Immature natural killer cell (primary cell): ENCODE measurements around the gene ETV6. TPM values are rescaled to one million over a fixed set of nuclear protein-coding genes. Genes with fewer than 3 reads are reported as not detected.
A peak's percentile ranks its signal among the peaks of the same experiment; 100 is the strongest.
"Not testable (repeated sequence)": the region's sequence is repeated elsewhere in the genome, so short reads cannot be mapped to it uniquely, and the experiment has no call there.

Source experiments
- DNase-seq, 3 donors: peaks; one replicate each; pipeline ENCODE4 v3.0.0; 2022; ENCODE audit warnings: mixed read lengths in 1 of 3
- H3K27ac Mint-ChIP-seq, 6 donors: one replicate each; pipeline ENCODE4 v1.8.0; 2020; ENCODE audit warnings: mixed read lengths in 6 of 6, mild to moderate bottlenecking in 5 of 6, inconsistent platforms in 4 of 6, moderate library complexity in 3 of 6
- H3K27me3 Mint-ChIP-seq, 3 donors: one replicate each; pipeline ENCODE4 v1.8.0; 2020 to 2021; ENCODE audit warnings: low read depth in 3 of 3, mild to moderate bottlenecking in 3 of 3, mixed read lengths in 3 of 3, moderate library complexity in 3 of 3, inconsistent platforms in 1 of 3
- H3K36me3 Mint-ChIP-seq, 3 donors: one replicate each; pipeline ENCODE4 v1.8.0; 2020; ENCODE audit warnings: mixed read lengths in 3 of 3, inconsistent platforms in 2 of 3, mild to moderate bottlenecking in 2 of 3
- H3K4me1 Mint-ChIP-seq, 2 donors: one replicate each; pipeline ENCODE4 v1.8.0; 2020; ENCODE audit warnings: inconsistent platforms in 2 of 2, mild to moderate bottlenecking in 2 of 2, mixed read lengths in 2 of 2, moderate library complexity in 1 of 2
- H3K4me3 Mint-ChIP-seq, 5 donors: one replicate each; pipeline ENCODE4 v1.8.0; 2020; ENCODE audit warnings: mild to moderate bottlenecking in 5 of 5, mixed read lengths in 5 of 5, inconsistent platforms in 3 of 5, moderate library complexity in 3 of 5
- H3K9me3 Mint-ChIP-seq, 6 donors: one replicate each; pipeline ENCODE4 v1.8.0; 2020; ENCODE audit warnings: mild to moderate bottlenecking in 6 of 6, mixed read lengths in 6 of 6, inconsistent platforms in 4 of 6, moderate library complexity in 3 of 6
- polyA plus RNA-seq, 3 donors: library from polyadenylated mRNA; unstranded; fragments of 300-500 nt; fragmentation: Illumina TruSeq; gene quantifications; one replicate each; pipeline ENCODE4 v1.2.3, GENCODE V29; 2021

Gene ETV6
- polyA plus RNA-seq, 3 donors from 2014 or later, result 3.0 to 5.4 (median 3.2) TPM

DNA sequence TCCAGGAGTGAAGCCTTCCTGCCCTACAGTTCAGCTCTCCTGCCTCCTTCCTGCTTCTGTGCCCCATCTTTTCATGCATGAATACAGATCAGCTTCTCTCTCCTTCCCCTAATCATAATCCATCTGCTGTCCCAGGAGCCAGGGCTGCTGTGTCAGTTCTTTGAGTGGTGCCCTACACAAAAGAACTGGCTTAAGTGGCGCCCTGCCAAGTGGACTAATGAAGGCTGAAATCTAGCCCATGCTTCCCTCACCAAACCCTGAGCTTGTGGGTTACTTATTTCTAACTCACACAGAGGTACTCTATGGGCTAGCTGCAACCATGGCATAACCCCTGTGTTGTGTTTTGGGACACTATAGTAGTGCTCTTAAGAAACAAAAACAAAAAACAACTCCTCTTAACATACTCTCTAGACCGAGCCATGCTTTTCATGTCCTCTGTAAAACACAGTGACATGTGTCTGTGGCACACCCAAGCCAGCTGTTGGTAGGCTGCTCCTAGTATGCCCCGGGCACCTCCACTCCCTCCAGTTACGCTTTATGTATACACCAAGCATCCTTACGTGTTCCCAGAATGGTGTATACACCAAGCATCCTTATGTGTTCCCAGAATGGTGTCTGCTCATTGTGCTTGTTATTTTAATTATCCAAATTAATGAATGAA lies 19.3 kb upstream of the ETV6 start:
- no peak for DNase-seq
- H3K9me3 Mint-ChIP-seq, result no peaks in the 10 kb centered on the region
- no peak overlapping the region for H3K4me3 Mint-ChIP-seq
- H3K27me3 Mint-ChIP-seq, result peaks cover 0 to 5% (median 2%) of the 10 kb centered on the region in 3 donors
- H3K27ac Mint-ChIP-seq, result no peak overlapping the region
- no peaks in the 10 kb centered on the region for H3K36me3 Mint-ChIP-seq
- H3K4me1 Mint-ChIP-seq, result no peaks in the 10 kb centered on the region

DNA sequence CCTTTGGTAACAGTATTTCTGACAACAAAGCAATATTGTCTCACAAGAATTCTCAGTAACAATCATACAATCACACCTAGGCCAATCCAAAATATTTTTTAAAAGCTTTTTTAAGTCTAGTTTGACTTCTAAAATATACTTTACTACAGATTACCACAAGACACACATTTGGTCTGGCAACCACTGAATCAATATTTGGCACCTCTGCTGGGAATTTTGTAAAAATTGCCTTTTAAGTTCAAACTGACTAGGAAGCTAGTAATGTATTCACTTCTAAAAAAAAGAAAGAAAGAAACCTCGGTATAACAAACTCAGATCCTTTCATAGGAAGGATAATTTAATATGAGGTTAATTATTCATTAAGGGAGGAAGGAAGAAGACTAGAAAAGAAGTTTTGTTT lies 18.2 kb upstream of the ETV6 start:
- Mint-ChIP-seq H3K36me3 (no peaks in the 10 kb centered on the region), H3K4me1 (no peaks in the 10 kb centered on the region), H3K9me3 (no peaks in the 10 kb centered on the region), H3K27ac (no peak overlapping the region), H3K27me3 (peaks cover 0 to 6% (median 2%) of the 10 kb centered on the region in 3 donors), H3K4me3 (no peak overlapping the region)
- DNase-seq, result no peak

DNA sequence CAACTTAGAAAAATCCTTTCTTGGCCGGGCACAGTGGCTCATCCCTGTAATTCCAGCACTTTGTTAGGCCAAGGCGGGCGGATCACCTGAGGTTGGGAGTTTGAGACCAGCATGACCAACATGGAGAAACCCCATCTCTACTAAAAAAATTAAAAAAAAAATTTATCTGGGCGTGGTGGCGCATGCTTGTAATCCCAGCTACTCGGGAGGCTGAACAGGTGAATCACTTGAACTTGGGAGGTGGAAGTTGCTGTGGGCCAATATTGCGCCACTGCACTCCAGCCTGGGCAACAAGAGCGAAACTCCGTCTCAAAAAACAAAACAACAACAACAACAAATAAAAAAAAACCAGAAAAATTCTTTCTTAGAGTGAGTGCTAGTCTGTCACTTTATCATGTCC lies 17.6 kb upstream of the ETV6 start:
- not testable (repeated sequence) for H3K4me1 Mint-ChIP-seq, H3K27ac Mint-ChIP-seq, H3K27me3 Mint-ChIP-seq, H3K36me3 Mint-ChIP-seq, DNase-seq, H3K9me3 Mint-ChIP-seq, H3K4me3 Mint-ChIP-seq

DNA sequence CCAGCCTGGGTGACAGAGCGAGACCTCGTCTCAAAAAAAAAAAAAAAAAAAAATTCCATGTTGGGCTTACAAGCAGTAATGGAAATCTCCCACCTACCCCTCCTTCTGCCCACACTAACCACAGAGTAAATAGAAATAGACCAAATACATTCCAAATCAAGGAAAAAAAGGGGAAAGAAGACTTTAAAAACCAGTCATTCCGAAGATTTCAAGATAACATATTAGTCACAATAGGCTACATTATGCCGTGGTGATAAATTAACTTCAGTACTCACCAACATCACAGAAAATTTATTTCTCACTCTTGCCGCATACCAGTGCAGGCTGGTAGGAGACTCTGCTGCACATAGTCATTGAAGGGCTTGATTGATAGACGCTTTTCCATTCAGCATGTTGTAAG lies 15.5 kb upstream of the ETV6 start:
- DNase-seq, result no peak
- H3K9me3 Mint-ChIP-seq, result no peaks in the 10 kb centered on the region
- peaks cover 0 to 4% (median 4%) of the 10 kb centered on the region in 3 donors for H3K27me3 Mint-ChIP-seq
- H3K4me3 Mint-ChIP-seq, result no peak overlapping the region
- H3K4me1 Mint-ChIP-seq, result no peaks in the 10 kb centered on the region
- H3K36me3 Mint-ChIP-seq, result no peaks in the 10 kb centered on the region
- H3K27ac Mint-ChIP-seq, result no peak overlapping the region

DNA sequence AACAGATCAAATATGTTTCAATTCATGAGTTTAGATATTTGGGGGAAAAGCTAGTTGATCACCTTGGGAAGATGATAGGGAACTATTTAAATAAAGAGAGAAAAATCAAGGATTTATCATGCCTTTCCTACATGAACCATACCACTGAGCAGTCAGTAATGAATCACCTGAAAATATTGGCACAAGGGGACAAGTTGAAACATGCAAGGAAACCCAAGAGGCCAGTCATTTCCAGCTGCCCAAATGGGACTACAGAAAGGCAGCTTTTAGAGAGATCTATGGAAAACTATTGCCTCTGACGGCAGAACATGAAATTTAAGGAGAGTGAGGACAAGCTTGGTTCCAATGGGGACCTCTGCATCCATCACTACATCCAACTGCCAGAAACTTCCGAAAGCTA lies 14.1 kb upstream of the ETV6 start:
- Mint-ChIP-seq H3K4me1 (no peaks in the 10 kb centered on the region), H3K4me3 (no peak overlapping the region), H3K27me3 (peaks cover 0 to 4% (median 2%) of the 10 kb centered on the region in 3 donors), H3K9me3 (no peaks in the 10 kb centered on the region), H3K27ac (no peak overlapping the region), H3K36me3 (no peaks in the 10 kb centered on the region)
- no peak for DNase-seq

DNA sequence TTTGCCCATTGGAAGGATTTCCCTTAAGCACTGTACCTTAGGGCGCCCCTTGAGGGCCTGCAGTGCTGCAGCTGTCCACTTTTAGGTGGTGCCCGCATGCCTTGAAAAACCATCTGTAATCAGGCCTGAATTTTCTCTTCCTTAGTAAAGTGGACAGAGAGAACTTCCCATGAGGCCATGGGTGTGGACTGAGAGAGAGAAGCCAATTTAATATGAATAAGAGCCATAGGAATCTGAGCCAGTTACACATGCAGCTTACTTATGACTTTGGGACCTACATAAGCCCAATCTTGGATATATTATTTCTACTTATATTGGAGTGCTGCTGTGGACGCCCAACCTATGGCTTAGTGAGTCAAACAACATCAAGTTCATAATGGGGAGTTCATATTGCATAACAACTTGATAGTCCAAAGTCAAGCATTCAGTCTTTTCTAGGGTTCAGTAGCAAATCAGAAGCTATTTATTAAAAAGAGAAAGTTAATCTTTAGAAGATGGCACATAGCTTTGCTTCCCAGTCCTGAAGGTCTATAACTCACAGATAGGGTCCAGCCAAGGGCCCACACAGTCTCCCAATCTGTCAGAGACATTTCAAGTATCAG lies 11.1 kb upstream of the ETV6 start:
- H3K27ac Mint-ChIP-seq, result no peak overlapping the region
- H3K36me3 Mint-ChIP-seq, result no peaks in the 10 kb centered on the region
- DNase-seq, result no peak
- H3K9me3 Mint-ChIP-seq, result no peaks in the 10 kb centered on the region
- peaks cover 0 to 4% (median 2%) of the 10 kb centered on the region in 3 donors for H3K27me3 Mint-ChIP-seq
- no peak overlapping the region for H3K4me3 Mint-ChIP-seq
- no peaks in the 10 kb centered on the region for H3K4me1 Mint-ChIP-seq

DNA sequence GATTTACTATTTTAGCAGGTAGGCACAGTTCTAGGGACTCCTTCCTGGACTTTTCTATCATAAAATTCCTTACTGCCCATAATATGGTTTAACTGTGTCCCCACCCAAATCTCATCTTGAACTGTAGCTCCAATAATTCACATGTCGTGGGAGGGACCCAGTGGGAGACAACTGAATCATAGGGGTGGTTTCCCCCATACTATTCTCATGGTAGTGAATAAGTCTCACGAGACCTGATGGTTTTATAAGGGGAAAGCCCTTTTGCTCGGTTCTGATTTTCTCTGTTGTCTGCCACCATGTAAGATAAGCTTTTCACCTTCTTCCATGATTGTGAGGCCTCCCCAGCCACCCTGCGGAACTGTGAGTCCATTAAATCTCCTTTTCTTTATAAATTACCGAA lies 10.0 kb upstream of the ETV6 start:
- Mint-ChIP-seq H3K36me3 (no peaks in the 10 kb centered on the region), H3K9me3 (no peaks in the 10 kb centered on the region), H3K4me3 (no peak overlapping the region), H3K27ac (no peak overlapping the region), H3K4me1 (no peaks in the 10 kb centered on the region), H3K27me3 (peaks cover 1 to 2% (median 2%) of the 10 kb centered on the region in 3 donors)
- no peak for DNase-seq

DNA sequence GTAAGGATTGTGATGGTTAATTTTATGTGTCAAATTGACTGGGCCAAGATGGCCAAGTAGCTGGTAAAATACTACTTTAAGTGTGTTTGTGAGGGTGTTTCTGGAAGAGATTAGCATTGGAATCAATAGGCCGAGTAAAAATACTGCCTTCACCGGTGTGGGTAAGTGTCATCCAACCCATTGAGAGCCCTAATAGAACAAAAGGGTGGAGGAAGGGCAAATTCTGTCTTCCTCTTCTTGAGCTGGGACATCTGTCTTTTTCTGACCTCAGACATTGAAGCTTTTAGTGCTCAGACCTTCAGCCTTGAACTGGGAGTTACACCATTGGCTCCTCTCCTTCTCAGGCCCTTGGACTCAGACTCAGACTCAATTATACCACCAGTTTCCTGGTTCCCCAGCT lies 8.0 kb upstream of the ETV6 start:
- Mint-ChIP-seq H3K9me3 (no peaks in the 10 kb centered on the region), H3K4me3 (no peak overlapping the region), H3K27me3 (peaks cover 0 to 3% (median 2%) of the 10 kb centered on the region in 3 donors), H3K36me3 (no peaks in the 10 kb centered on the region), H3K27ac (no peak overlapping the region), H3K4me1 (no peaks in the 10 kb centered on the region)
- DNase-seq, result no peak

DNA sequence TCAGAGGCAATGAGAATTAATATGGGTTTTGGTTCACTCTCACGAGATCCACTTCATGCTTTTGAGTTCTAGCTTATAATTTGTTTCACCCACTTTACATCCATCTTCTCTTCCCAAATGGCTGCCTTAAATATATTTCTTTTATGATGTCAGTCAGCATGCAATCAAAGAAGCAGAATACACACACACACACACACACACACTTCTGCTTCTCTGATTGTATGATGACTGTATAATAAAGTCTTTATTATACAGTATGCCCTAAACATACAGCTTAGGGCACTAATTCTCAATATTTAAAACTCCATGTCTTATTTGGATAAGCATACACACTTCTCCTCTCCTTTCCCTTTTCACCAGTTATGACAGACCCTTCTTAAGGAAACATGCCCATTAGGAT lies 6.7 kb upstream of the ETV6 start:
- Mint-ChIP-seq H3K9me3 (no peaks in the 10 kb centered on the region), H3K4me3 (no peak overlapping the region), H3K27me3 (peaks cover 0 to 3% (median 3%) of the 10 kb centered on the region in 3 donors), H3K36me3 (no peaks in the 10 kb centered on the region), H3K4me1 (no peaks in the 10 kb centered on the region), H3K27ac (no peak overlapping the region)
- DNase-seq, result no peak

DNA sequence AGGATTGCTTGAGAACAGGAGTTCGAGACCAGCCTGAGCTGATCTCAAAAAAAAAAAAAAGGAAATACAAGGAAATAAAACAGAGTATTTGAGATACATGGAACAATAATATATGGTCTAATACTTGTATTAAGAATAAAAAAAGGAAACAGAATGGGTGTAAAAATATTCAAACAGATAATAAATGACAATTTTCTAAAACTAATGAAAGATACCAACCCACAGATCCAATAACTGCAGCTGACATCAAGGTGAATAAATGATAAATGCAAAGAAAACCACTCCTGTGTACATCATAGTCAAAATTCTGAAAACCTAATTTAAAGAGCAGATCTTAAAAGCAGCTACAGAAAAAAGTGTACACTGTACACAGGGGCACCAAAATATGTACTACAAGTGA lies 4.1 kb upstream of the ETV6 start:
- H3K4me3 Mint-ChIP-seq, result no peak overlapping the region
- H3K27me3 Mint-ChIP-seq, result peaks cover 5 to 18% (median 6%) of the 10 kb centered on the region in 3 donors
- H3K4me1 Mint-ChIP-seq, result peaks cover 4 to 5% of the 10 kb centered on the region in 2 donors
- no peaks in the 10 kb centered on the region for H3K9me3 Mint-ChIP-seq
- H3K27ac Mint-ChIP-seq, result peak overlapping the region in 1 of 6 donors; percentile 25
- no peak for DNase-seq
- H3K36me3 Mint-ChIP-seq, result no peaks in the 10 kb centered on the region

DNA sequence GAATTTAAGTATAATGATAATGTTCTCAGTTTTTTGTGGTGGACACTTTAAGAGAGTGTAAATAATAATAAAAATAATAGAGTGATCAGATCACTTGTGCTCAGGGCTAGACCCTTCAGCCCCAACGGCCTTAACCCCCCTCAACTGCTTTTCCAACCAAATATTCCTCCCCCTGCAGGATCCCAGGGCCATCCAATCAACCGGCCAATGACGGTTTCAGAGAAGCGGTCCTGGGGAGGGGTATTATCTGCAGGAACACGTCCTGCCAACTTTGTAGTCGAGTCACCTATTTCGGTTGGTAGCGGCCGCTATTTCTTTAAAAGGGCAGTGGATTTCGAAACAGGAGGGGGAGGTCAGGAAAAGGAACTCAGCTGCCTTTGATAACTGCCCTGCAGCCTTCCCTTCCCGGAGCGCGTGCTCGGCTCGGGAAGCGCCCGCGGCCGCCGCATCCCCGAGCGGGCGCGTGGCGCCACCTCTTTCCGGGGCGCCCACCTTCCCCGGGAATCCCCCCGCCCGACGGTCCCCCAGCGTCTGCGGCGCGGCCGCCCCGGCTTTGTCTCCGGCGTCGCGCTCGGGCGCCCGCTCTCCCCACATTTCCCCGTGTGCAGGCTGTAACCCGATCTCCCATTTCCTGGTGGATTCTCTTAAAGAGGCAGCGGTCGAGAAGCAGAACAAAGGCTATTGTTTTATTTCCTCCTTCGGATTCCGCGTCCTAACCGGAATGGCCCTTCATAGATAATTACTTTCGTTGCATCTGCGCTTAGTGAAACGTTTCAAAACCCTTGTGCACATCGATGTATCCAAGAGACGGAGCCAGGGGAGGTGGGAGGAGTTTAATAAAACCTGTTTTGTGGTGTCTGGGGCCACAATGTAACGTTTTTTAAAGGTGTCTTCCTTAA lies 711 bp upstream of the ETV6 start:
- H3K4me3 Mint-ChIP-seq, result peak overlapping the region; percentile 94 to 99 (median 98)
- peak; percentile 69 to 72 (median 70) for DNase-seq
- peak overlapping the region; percentile 85 to 97 (median 94) for H3K27ac Mint-ChIP-seq
- H3K27me3 Mint-ChIP-seq, result peaks cover 8 to 24% (median 9%) of the 10 kb centered on the region in 3 donors
- no peaks in the 10 kb centered on the region for H3K9me3 Mint-ChIP-seq
- H3K4me1 Mint-ChIP-seq, result peaks cover 37% of the 10 kb centered on the region in 2 donors
- no peaks in the 10 kb centered on the region for H3K36me3 Mint-ChIP-seq

DNA sequence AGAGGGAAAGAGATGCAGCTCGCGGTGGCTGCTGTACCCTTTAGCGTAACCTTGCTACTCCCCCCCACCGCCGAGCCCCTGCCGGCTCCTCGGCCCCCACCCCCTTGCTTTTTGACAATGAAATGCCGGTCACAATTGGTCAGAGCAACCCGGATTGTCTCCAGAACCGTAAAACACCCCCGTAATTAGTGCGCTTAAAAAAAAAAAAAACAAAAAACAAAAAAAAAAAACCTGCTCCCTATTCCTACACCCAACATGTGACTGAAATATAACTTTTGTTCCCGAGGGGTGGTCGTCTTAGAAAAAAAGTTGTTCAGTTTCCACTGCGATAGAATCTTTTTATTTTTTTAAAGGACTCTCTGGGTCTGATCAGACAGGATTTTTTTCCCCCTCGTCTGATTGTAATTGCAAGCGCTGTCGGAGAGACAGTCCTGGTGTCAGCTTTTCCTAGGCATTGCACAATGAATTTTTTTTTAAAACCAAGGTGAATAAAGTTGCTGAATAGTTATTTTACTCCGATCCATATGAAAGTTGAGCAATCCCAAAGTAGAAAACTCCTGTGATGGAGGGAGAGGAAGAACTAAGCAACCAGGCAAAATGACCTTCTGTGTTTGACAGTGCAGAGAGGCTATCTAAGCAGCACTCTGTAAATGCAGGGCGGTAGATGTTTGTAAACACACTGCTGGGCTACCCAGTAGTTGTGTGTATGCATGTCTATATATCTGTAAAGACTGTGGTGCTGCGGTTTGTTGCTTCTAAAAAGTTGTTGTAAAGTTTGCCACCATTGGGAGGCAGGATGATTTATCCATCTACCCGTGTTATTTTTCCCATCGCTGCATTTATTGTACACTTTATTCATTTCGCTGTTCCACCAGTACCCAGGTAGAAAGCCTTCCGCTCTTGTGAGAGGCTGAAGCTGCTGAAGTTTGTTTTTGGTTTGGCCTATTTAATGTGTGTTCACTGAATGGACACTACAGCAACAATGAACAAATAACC lies 1.1 kb downstream of the ETV6 start:
- H3K27me3 Mint-ChIP-seq, result peaks cover 9 to 22% (median 11%) of the 10 kb centered on the region in 3 donors
- peak overlapping the region; percentile 90 to 100 (median 99) for H3K4me3 Mint-ChIP-seq
- DNase-seq, result peak; percentile 26 to 40 (median 36)
- H3K9me3 Mint-ChIP-seq, result no peaks in the 10 kb centered on the region
- H3K27ac Mint-ChIP-seq, result peak overlapping the region; percentile 86 to 97 (median 94)
- H3K36me3 Mint-ChIP-seq, result no peaks in the 10 kb centered on the region
- peaks cover 43 to 53% of the 10 kb centered on the region in 2 donors for H3K4me1 Mint-ChIP-seq

DNA sequence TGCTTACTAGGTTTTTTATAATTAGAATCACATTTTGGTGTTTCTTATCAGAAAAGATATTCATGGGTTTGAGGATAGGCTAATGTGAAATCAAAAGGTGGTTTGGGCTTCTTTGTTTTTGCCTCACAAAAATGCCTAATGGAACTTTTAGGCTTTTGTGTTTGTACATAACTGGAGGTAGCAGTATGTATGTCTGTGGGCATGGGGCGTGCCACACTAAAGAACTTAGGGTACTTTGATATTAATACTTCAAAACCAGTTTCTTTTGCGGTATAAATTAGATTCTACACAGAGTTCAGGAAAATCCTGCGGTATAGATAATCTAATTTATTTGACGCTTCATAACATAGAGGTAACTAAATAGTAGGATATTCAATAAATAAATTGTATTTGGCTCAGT lies 1.9 kb downstream of the ETV6 start:
- H3K9me3 Mint-ChIP-seq, result no peaks in the 10 kb centered on the region
- peak overlapping the region; percentile 86 to 97 (median 94) for H3K27ac Mint-ChIP-seq
- H3K27me3 Mint-ChIP-seq, result peaks cover 9 to 22% (median 11%) of the 10 kb centered on the region in 3 donors
- H3K4me3 Mint-ChIP-seq, result peak overlapping the region; percentile 90 to 100 (median 99)
- DNase-seq, result no peak
- peaks cover 43 to 61% of the 10 kb centered on the region in 2 donors for H3K4me1 Mint-ChIP-seq
- peaks cover 0 to 6% (median 0%) of the 10 kb centered on the region in 3 donors for H3K36me3 Mint-ChIP-seq
